AG09309 (cell line): ENCODE results near the gene ARL8B.

Source experiments
- DNase-seq: peaks from one replicate; pipeline ENCODE4 v3.0.0-alpha.2; 2010; ENCODE audit warnings: low read depth
- H3K4me3 ChIP-seq: 2 replicates; pipeline ENCODE4 v1.5.1; 2011; ENCODE audit warnings: mild to moderate bottlenecking, low read depth, low read length, moderate library complexity; ENCODE audit not compliant: control insufficient read depth
- CTCF ChIP-seq: IDR thresholded peaks from 2 replicates; pipeline ENCODE4 v1.5.1; 2011; ENCODE audit warnings: mild to moderate bottlenecking, low read depth, low read length, inconsistent platforms; ENCODE audit not compliant: insufficient read depth, control insufficient read depth; ENCODE audit errors: missing control alignments

The ARL8B gene

DNA sequence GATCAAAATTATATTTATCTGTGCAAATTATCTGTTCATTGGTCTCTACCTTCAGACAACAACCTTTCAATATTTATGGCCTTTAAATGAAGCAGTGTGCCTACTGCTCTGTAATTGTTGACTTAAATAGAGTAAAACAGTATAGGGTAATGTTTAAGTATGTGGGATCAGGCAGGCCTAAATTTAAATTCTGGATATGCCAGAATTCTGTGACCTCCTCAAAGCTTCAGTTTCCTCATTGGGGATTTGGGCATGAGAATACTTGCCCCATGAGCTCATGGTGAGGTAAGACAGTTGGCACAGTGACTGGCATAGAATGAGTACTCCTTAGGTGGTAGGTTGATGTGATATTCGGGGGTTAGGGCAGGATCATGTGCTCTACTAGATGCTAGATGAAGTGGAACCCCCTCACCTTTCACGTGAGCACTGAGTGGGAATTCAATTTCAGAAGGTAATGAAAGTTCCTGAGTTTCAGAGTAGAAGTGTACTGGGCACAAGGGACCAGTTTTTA, 14.9 kb downstream of the ARL8B start:
- TF ChIP-seq CTCF: no peak
- H3K4me3 ChIP-seq: no peak overlapping the region
- no peak for DNase-seq

DNA sequence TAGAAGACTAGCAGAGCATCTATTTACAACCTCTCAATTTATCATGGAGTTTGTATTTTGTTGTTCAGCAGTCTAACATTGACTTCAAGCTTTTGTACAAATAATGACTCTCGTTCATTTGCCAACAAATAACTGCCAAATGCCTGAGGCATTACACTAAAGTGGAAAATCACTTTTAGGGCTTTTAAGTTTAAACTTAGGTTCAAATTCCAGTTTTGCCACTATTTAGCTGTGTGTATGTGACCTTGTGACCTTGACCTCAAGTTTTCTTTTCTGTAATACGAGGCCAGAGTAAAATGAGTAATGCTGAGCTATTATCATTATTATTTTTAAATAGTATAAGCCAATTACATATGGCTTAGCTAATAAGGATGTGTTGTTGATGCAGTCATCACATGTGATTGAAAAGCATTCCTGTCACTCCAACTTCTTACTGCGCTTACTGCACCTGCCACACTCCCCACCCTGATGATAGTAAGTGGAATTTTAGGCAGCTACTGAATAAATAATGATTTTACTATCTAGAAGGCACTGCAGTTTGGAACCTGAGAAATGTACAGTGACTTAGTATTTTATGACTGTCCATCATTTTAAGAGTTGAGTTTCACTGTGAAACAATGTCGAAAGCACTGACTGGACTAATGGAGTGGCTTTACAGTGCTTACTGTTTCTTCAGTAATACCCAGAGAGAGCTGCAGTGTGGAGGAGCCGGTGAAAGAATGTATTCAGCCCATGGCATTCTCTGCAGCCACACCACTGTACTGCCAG, 16.3 kb downstream of the ARL8B start:
- no peak overlapping the region for H3K4me3 ChIP-seq
- TF ChIP-seq CTCF: no peak
- DNase-seq: no peak

GRCh38 chr3:5140230-5140621, 18.1 kb downstream of the ARL8B start:
- no peak overlapping the region for H3K4me3 ChIP-seq
- DNase-seq: no peak
- TF ChIP-seq CTCF: no peak

- no peak for DNase-seq
- TF ChIP-seq CTCF: no peak
- no peak overlapping the region for H3K4me3 ChIP-seq
Observed at GRCh38 chr3:5140839-5141238, 18.7 kb downstream of the ARL8B start.

DNA sequence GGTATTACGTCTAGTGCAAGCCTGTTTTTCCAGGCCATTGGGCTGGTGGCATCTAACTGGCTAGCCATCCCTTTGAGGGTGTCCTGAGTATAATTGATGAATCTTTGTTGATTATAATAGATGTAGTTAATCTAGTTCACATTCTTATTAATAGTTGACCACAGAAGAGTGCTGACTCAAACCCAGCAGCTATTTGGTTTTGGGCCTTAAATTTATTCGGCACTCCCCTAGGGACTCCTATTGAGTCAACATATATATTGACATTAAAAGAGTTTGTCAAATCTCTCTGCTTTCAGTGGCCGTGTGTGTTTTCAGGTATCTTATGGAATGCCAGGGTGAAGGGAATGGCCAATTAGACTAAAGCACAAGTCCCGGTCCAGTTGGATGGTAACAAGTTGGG, 19.7 kb downstream of the ARL8B start:
- TF ChIP-seq CTCF: no peak
- H3K4me3 ChIP-seq: no peak overlapping the region
- DNase-seq: no peak

DNA sequence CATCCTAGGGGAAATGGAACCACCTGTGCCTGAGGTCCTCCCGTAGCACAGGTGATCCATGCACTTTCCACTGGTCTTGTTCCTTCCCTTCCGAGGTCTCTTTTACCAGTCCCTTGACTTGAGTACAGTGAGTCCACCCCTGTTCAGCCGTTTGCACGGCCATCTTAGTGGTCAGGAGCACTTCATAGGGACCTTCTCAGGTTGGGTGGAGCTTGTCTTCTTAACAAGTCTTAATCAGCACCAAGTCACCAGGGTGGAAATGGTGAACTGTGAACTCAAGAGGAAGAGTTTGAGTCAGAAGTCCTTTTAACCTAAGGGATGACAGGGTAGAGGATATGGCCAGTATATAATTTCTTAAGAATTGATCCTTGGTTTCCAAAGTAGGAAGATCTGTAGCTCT, 21.4 kb downstream of the ARL8B start:
- DNase-seq: no peak
- TF ChIP-seq CTCF: no peak
- no peak overlapping the region for H3K4me3 ChIP-seq
